Measurements from ENCODE around the gene GRIP2.

DNA sequence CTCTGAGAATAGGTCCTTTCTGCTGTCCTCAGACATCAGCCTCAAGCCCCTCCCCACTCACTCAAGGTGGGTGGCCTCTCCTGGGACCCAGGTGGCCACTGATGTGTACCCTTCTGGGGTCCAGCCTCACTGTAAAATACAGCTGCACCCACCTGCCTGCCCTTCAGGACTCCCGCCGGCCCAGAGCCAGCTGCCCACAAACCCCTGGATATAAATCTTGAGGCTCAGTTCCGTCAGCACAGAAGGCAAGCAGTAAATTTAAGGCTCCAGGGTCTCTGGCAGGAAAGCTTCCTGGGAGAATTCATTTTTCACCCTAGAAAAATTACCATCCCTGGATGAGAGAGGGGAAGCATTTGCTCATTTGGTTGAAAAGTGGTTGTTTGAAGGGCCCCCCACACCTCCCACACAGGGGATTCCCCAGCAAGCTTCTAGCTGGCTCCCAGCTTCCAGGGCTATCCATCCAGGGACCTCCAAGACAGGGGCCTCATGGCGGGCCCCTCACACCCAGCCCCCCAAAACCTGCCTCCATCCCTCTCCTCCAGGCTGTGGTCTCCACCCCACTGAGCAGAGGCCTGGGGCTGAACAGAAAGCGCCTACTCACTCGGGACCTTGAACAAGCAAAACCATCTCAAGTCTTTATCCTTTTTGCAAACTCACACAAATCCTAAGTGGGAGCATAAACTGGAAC lies 48.4 kb upstream of the GRIP2 start:
- TF ChIP-seq CTCF (IDR thresholded peaks at IDR 0.05) (no peak), POLR2A (IDR thresholded peaks at IDR 0.05) (no peak)
